Globus pallidus (tissue), 1 donor: ENCODE measurements around the gene ACSF3.

Source experiments
- DNase-seq: peaks from one replicate; pipeline ENCODE4 v3.0.0-alpha.2; 2015; ENCODE audit warnings: low spot score

The ACSF3 gene

DNA sequence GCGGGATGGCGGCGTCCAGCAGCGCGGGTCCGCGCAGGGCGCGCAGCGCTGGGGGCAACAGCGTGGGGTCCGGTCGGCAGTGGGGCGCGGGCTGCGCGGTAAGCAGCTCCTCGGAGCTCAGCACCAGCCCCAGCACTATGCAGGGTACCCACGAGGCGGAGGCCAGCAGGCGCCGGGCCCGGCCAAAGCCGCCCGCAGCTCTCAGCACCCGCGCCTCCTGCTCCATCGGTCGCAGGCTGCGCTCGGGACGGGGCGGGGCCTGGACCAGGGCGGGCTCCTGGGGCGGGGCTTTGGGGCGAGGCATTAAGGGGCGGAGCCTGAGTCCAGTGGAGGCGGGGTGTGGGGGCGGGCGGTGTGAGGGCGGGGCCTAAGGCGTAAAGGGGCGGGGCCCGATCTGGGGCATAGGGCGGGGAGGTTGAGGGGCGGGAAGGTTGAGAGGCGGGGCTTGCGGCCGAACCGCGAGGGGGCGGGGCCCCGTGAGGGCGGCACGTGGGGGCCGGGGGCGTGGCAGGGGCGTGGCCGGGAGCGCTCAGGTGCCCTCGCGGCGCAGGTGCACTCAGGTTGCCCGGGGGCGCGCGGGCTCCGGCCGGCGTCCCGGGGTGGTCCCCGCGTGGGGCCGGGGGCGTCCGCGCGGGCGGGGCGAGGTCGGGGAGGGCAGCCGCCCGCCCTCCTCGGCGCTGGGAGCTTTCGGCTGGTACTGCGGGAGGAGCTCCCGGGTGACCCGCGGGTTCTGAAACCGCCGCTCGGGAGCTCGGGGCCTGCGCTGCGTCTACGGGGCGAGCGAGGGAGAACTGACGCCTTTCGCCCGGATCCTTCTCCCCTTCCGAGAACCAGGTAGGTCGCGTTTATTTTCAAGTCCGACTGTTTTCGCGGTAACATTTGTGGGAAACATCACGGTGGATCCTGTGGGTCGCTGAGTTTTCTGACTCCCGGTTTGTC, 108.1 kb downstream of the ACSF3 start:
- no peak for DNase-seq

DNA sequence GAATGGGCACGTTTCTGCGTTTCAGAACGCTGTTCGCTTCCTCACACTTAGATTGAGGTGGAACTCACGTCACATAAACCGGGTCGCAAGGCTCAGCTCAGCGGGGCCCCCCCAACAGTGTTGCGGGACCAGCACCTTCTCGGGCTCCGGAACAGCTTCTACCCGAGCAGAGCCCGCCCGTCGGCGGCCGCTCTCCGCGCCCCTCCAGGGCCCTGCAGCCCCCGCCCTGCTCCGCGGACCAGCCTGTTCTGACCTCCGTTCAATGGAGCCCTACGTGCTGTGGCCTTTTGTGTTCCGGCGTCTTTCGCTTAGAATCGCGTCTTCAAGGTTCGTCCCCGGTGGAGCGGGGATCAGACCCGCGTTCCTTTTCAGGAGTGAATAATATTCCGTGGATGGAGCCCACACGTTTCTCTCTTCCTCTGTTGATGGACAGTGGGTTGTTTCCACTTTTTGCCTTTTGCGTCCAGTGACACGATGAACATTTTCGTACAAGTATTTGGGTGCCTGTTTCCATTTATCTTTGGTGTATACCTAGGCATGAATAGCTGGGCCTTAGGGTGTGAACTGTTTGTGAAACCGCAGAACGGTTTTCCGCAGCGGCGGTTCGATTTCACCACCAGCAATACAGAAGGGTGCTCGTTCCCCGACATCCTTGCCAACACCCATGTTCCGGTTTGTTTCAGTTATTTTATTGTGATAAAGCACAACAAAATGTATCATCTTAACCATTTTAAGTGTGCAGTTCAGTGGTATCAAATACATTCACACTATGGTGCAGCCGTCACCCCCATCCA, 109.0 kb downstream of the ACSF3 start:
- DNase-seq = no peak
